GM11168 (cell line): ENCODE measurements around the gene PLGLB2.
"Not testable (repeated sequence)": the region's sequence is repeated elsewhere in the genome, so short reads cannot be mapped to it uniquely, and the experiment has no call there.

Experiments used
- in situ Hi-C: fragments of 300-500 bp; cut with MboI; formaldehyde crosslinking; loops from one replicate; pipeline ENCODE4 v1.12.0; 2022; ENCODE audit warnings: low sequenced_read_pairs; ENCODE audit not compliant: unreplicated experiment

PLGLB2 gene

DNA sequence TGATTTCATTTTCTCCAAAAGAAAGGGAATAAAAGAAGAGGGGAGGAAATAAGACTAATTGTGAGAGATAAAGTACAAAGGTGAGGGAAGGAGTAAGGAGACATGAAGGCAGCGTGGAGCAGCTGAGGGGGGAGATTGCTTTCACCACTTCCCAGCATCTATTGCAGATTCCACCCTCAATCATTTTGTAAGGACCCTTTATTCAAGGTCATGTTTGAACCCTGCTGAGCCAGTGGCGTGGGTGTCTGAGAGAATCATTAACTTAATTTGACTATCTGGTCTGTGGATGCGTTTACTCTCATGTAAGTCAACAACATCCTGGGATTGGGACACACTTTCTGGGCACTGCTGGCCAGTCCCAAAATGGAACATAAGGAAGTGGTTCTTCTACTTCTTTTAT lies at the start of gene PLGLB2:
Gene PLGLB2, plus strand, starts transcription at position 297 of the 400 bp plus-strand sequence. Its CDS starts 67 bp downstream, at position 364.
- in situ Hi-C loops = not testable (repeated sequence)

DNA sequence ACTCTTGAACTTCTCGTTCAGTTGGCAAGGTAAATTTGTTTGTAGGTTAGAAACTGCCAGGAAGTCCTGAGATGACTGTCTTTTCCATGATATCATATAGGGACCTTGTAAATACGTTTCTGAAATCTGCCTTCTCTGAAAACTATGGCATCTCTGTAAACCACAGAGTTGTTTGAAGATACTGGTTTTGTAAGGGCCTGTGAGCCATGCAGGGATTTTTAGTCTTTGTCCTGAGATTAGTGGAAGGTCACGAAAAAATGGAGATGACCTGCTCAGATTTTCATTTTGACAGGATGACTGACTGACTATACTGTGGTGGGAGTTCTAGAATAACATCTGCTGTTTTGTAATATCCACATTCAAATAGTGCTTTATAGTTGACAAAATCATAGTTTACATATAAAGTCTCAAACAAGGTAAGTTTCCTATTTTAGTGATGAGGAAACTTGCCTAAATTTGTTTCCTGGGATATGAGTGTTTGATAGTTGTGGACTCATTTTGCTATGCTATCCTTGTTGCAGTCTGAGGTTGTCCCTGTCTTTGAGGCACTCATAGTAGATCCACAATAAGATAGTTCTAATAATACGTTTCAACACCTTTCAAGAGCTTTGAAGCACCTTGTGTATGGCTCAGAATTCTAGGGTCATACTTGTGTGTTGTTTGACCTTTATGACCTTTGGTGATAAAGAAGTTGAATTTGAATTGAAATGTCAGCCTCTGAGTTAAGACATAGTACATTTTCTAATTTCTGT lies 43.1 kb upstream of the PLGLB2 start:
- in situ Hi-C loops = loop anchor here (5.0 kb wide), 1 partner anchor 572 kb away; no protein-coding TSS in a partner anchor

GRCh38 chr2:87708368-87708767 lies 39.5 kb upstream of the PLGLB2 start:
- in situ Hi-C loops = loop anchor here (5.0 kb wide), 1 partner anchor 576 kb away; no protein-coding TSS in a partner anchor

DNA sequence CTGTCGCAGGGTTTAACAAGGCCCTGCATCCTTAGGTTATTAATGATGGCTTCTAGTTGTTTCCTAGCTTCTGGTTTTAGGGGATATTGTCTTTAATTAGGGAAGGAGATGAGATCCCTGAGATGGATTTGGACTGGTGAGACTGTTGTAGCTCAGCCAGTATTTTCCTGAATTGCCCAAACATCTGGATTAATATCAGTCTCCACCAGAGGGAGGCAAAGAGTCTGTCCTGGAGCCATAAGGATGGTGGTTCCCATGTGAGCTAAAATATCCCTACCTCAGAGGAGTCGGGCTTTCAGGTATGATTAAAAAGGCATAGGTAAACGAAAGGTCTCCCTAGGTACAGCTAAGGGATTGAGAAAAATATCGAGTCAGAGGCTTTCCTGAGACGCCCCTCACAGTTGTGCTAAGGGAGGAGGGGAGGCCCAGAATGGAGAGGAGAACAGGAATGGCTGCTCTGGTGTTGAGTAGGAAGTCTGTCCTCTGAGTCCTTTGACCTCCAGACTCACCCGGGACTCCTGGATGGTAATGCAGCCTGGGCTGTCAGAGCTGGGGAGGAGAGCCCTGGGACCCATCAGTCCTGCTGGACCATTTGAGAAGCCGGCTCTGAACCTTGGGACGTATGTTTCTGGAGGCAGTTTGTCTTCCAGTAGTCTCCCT lies 19.8 kb upstream of the PLGLB2 start:
- in situ Hi-C loops = not testable (repeated sequence)

GRCh38 chr2:87740928-87741327 lies 7.0 kb upstream of the PLGLB2 start:
- in situ Hi-C loops = not testable (repeated sequence)

DNA sequence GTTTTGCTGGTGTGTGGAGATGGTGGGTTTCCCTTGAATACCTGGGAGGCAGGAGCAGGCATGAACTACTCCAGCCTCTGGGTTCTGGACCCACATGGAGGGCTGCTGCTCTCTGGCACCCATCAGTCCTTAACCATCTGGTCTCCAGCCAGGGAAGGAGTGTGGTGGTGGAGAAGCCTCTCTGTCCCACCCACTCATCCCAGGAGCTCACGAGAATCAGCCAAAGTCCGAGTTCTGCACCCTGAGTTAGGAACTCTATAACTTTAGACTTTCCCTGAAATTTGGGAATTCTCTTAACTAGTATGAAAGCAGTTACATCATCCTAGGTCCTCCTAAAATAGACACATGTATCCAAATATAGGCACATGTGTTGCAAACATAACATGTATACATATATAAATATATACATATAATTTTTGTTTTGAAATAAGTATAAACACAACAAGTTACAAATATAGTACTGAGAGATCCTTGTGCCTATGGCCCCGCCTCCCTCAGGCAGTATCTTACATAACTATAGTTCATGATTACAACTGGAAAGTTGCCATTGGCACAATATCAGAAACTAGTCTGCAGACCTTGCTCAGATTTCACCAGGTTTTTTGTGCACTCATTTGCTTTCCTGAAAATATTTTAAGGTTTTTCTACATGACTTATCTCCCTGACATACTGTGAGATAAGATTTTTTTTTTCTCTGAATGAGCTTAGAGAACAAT lies 5.3 kb upstream of the PLGLB2 start:
- in situ Hi-C loops = not testable (repeated sequence)

- in situ Hi-C loops = not testable (repeated sequence)
These were observed 4.2 kb upstream of the PLGLB2 start for GRCh38 chr2:87743638-87744037.

DNA sequence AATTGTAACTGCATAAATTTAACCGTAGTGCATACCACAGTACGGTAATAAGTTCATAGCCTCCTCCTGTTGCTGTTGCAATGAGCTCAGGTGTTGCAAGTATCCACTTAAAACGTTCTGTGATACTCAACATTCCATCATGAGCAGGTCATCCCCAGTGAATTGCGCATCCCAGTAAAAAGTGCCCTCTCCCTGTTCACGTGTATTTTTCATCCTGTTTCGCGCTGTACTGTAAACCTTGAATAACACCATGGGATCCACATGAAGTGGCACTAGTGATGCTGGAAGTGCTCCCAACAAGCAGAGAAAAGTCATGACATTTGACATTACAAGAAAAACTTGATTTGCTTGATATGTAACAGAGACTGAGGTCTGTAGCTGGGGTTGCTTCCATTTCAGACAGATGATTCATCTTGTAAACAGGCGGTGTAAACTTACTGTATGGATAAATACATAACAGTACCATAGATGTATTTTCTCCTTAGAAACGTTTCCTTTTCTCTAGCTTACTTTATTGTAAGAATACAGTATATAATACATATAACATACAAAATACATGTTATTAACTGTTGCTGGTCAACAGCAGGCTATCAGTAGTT lies 2.4 kb upstream of the PLGLB2 start:
- in situ Hi-C loops = not testable (repeated sequence)

- in situ Hi-C loops = not testable (repeated sequence)
These were observed 637 bp downstream of the PLGLB2 start for GRCh38 chr2:87748524-87748923.

DNA sequence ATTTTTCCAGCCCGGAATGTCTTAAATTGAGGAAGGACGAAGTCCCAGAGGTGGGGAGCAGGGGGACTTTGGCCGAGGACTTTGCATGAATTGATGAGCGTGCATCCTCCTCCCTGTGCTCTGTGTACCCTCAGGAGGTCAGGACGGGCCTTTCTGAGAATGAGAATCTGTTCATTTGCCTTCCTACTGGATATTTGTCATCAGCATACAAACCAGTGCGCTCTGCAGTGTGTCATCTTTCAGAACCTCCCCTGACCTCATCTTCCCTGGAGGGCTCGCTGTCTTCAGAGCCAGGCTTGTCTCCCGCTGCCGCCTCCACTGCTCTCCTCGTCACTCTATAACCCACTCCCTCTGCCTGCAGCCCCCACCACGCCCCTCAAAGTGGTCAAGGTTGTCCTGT lies 2.7 kb downstream of the PLGLB2 start:
- in situ Hi-C loops = not testable (repeated sequence)

DNA sequence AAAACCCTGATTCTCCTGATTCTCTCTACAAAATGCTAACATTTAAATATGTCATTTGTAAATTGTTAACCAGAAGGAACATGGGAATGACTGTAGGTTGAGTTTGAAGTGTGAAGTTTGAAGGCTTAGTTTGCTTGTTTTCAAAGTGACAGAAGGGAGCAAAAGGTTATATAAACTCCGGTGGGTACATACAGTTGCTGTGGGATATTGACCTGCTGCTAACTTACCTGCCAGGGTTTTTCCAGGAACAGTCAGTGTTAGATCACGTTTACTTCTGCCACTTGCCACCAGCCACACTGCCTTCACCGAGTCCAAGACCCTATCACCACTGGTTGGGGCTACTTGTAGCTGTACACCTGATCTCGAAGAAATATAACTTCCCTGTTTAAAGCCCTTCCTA lies 6.9 kb downstream of the PLGLB2 start:
- in situ Hi-C loops = not testable (repeated sequence)
